ENCODE results near the gene DGUOK.

Gene DGUOK

GRCh38 chr2:74001781-74002504, 75.3 kb downstream of the DGUOK start:
- peak overlapping the region; percentile 95 for H3K4me2 ChIP-seq (ENCODE audit: low read length)
- no peak for TF ChIP-seq CTCF (IDR thresholded peaks at IDR 0.05; ENCODE audit: low read length)
- TF ChIP-seq EZH2 (IDR thresholded peaks at IDR 0.05; ENCODE audit: borderline replicate concordance, low read length) = no peak
- H3K9me2 ChIP-seq (ENCODE audit: low read depth, low read length) = no peaks in the 10 kb centered on the region
- H4K20me1 ChIP-seq (ENCODE audit: insufficient read depth, low read length) = no peaks in the 10 kb centered on the region
- H3K27me3 ChIP-seq (ENCODE audit: insufficient read depth, low read length) = no peaks in the 10 kb centered on the region
- no peaks in the 10 kb centered on the region for H3K9me3 ChIP-seq (ENCODE audit: low read length)
- H3K9ac ChIP-seq (ENCODE audit: low read length) = no peak overlapping the region
- H3K4me1 ChIP-seq (ENCODE audit: insufficient read depth, low read length, severe bottlenecking) = peaks cover 12% of the 10 kb centered on the region
- no peaks in the 10 kb centered on the region for H3K79me2 ChIP-seq (ENCODE audit: insufficient read depth, low read length)
- no peaks in the 10 kb centered on the region for H3F3A ChIP-seq (ENCODE audit: insufficient read depth, low read length)
- peaks cover 14% of the 10 kb centered on the region for H3K36me3 ChIP-seq (ENCODE audit: insufficient read depth, low read length)
- no peak overlapping the region for H3K27ac ChIP-seq (ENCODE audit: low read depth, low read length, poor library complexity, severe bottlenecking)
- peak overlapping the region; percentile 62 for H3K4me3 ChIP-seq (ENCODE audit: low read depth, low read length, poor library complexity, severe bottlenecking)
- no peak overlapping the region for H2AFZ ChIP-seq (ENCODE audit: low read length)

DNA sequence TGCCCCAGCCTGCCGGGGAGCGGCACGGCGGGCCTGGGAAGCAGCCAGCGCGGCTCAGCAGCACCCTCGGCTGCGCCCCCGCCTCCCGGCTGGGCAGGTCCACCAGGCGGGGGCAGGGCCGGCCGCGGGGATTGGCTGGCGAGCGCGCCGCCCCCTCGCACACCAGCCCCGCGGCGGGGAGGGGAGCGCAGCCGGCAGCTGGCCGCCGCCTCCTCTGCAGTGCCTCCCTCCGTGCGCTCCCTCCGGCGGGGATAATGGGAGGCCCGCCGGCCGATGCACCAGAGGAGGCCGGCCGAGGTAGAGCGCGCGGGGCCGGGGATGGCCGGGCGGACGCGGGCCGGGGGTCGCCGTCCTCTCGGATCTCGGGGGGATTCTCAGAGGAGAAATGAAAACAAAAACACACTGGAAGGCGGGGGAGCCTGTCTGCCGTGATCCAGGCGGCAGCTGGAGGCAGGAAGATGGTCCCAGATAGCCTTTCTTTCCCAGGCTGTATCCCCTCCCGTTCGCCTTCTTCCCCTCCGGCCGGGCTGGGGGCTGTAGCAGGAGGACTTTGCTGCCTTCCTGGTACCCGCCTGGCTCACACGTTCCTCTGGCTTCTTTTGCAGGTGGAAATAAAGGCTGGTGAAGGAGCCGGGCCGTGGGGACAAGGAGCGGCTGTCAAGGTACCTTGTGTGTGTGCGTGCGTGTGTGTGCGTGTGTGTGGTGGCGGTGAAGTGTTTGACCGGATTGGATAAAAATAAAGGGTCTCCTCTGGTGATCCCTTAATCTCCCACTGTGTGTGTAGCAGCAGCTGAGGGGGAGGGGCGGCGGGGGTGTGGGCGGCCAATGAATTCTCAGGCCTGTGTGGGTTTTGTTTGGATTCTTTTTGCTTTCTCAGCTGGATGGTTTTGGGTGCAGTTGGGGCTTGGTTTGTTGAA, 76.1 kb downstream of the DGUOK start:
- Histone ChIP-seq H3K4me3 (ENCODE audit: low read depth, low read length, poor library complexity, severe bottlenecking) (peak overlapping the region; percentile 62), H3K79me2 (ENCODE audit: insufficient read depth, low read length) (no peaks in the 10 kb centered on the region), H3K36me3 (ENCODE audit: insufficient read depth, low read length) (peaks cover 14% of the 10 kb centered on the region), H3K9me2 (ENCODE audit: low read depth, low read length) (no peaks in the 10 kb centered on the region), H2AFZ (ENCODE audit: low read length) (no peak overlapping the region), H3K9me3 (ENCODE audit: low read length) (no peaks in the 10 kb centered on the region), H4K20me1 (ENCODE audit: insufficient read depth, low read length) (no peaks in the 10 kb centered on the region), H3K4me2 (ENCODE audit: low read length) (peak overlapping the region; percentile 95), H3K4me1 (ENCODE audit: insufficient read depth, low read length, severe bottlenecking) (peaks cover 12% of the 10 kb centered on the region), H3F3A (ENCODE audit: insufficient read depth, low read length) (no peaks in the 10 kb centered on the region), H3K9ac (ENCODE audit: low read length) (peak overlapping the region; percentile 51; the same call in 1 of the 2 replicates), H3K27ac (ENCODE audit: low read depth, low read length, poor library complexity, severe bottlenecking) (no peak overlapping the region), H3K27me3 (ENCODE audit: insufficient read depth, low read length) (no peaks in the 10 kb centered on the region)
- no peak for TF ChIP-seq EZH2 (IDR thresholded peaks at IDR 0.05; ENCODE audit: borderline replicate concordance, low read length)
- no peak for TF ChIP-seq CTCF (IDR thresholded peaks at IDR 0.05; ENCODE audit: low read length)

DNA sequence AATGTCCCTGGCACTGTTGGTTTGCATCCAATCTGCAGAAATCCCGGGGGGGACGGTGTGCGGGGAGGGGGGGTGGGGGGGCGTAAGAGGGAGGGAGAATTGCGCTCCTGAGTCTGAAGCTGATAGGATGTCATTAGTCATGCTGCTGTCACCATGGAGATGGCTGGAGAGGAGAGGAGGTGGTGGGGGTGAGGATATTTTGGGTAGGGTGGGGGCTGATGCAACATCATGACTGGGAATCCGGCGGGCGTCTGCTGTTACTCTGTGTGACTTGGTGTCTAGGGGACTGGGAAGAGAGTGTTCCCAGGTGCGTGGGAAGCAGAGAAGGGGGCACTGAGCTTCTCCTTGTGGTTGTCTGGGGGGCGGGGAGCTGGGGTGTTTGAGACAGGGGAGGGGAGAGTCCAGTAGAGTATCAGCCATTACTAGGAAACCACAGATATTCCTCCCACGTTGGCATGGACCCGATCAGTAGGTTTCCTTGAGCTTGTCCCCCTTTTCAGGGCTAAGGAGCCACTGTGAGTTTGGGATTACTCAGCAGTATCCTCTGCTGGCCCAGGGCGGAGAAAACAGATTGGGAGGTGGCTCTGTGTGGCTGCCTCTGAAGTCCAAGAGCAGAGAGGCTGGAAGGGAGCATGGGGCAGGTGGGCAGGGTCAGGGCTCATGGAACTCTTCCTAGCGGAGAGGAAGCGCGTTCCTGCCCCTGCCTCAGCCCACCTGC, 77.0 kb downstream of the DGUOK start:
- no peaks in the 10 kb centered on the region for H3K79me2 ChIP-seq (ENCODE audit: insufficient read depth, low read length)
- H3K4me3 ChIP-seq (ENCODE audit: low read depth, low read length, poor library complexity, severe bottlenecking) = no peak overlapping the region
- peak overlapping the region; percentile 95; the same call in 1 of the 2 replicates for H3K4me2 ChIP-seq (ENCODE audit: low read length)
- no peaks in the 10 kb centered on the region for H3F3A ChIP-seq (ENCODE audit: insufficient read depth, low read length)
- H3K27me3 ChIP-seq (ENCODE audit: insufficient read depth, low read length) = no peaks in the 10 kb centered on the region
- no peaks in the 10 kb centered on the region for H4K20me1 ChIP-seq (ENCODE audit: insufficient read depth, low read length)
- no peak overlapping the region for H3K27ac ChIP-seq (ENCODE audit: low read depth, low read length, poor library complexity, severe bottlenecking)
- no peak overlapping the region for H2AFZ ChIP-seq (ENCODE audit: low read length)
- H3K4me1 ChIP-seq (ENCODE audit: insufficient read depth, low read length, severe bottlenecking) = peaks cover 12% of the 10 kb centered on the region
- H3K9me2 ChIP-seq (ENCODE audit: low read depth, low read length) = no peaks in the 10 kb centered on the region
- no peak overlapping the region for H3K9ac ChIP-seq (ENCODE audit: low read length)
- H3K9me3 ChIP-seq (ENCODE audit: low read length) = no peaks in the 10 kb centered on the region
- peaks cover 11% of the 10 kb centered on the region for H3K36me3 ChIP-seq (ENCODE audit: insufficient read depth, low read length)
- no peak for TF ChIP-seq CTCF (IDR thresholded peaks at IDR 0.05; ENCODE audit: low read length)

Measured in OCI-LY1 (cell line).